Activated naive CD8-positive, alpha-beta T cell treated with anti-CD3 and anti-CD28 coated beads, Interleukin-2, amount 50 U/mL, for 16 hours (primary cell): ENCODE data around the gene POLR2J2.
"Not testable (repeated sequence)": the region's sequence is repeated elsewhere in the genome, so short reads cannot be mapped to it uniquely, and the experiment has no call there.

Experiments
- DNase-seq: peaks from one replicate; pipeline ENCODE4 v3.0.0-alpha.2; 2020; ENCODE audit warnings: low read depth, low spot score

POLR2J2 gene

DNA sequence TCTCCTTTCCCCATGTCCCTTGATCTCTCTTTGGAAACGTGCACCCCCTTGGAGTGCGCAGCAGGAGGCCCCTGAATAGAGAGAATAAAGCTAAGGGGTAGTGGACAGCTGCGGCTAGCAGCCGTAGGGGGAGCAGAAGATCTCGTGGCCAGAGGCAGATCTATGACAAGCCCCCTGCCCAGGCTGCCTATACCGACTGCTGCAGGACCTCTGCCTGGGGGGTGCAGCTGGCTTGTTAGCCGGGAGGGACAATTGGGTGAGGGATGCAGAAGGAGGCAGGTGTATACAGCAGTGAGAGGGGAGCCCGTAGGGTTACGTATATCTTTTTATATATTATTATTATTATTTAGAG is 469 bp upstream of the POLR2J2 start:
- not testable (repeated sequence) for DNase-seq

DNA sequence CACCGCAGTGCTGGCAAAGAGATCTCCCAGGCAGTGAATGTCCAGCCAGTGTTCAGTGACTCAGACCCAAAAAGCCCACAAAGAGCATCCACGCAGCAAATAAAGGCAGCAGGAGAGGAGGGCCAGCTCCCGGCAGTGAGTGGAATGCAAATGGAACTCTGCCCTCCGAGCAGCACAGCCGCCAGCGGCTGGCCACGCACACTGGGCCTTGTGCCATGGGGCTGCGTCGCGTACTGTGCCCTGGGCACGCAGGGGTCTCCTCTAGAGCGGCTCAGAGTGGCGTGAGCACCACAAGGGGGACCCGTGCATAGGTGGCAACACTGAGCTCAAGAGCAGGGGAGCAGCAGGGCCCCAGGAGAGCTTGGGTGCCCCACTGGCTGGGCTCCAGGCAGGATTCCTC is 3.9 kb downstream of the POLR2J2 start:
- not testable (repeated sequence) for DNase-seq

DNA sequence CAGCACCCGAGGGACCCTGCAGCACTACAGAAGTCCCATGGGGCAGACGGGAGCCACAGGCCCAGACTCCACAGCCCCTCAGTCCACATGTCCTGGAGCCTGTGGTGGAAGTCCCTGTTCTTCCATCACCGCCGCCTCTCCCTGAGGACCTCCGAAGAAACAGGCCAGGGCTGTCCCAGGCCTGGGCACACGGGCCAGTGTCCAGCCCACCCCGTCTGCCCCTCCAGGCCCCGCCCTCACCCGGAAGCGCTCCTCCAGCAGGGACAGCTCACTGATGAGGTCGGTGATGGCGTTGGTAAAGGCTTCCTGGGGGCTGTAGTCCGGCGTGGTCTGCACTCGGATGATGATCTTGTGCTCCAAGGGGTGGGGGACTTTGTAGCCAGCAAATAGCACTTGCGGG is 4.6 kb downstream of the POLR2J2 start:
- DNase-seq = not testable (repeated sequence)

DNA sequence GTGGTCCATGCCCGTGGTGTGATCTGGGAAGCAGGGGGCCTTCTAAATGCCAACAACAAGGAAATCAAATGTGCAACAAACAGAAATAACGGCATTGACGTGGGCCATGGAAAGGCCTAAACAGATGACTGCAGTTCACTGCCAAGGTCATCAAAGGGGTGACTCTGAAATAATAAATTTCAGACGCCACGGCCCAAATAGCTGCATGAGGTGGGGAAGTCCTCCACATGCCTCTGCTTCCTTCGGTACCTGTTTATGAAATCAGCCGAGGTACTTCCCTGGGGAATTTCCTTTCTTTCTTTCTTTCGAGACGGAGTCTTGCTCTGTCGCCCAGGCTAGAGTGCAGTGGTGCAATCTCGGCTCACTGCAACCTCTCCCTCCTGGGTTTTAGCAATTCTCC is 6.7 kb downstream of the POLR2J2 start:
- DNase-seq = not testable (repeated sequence)

DNA sequence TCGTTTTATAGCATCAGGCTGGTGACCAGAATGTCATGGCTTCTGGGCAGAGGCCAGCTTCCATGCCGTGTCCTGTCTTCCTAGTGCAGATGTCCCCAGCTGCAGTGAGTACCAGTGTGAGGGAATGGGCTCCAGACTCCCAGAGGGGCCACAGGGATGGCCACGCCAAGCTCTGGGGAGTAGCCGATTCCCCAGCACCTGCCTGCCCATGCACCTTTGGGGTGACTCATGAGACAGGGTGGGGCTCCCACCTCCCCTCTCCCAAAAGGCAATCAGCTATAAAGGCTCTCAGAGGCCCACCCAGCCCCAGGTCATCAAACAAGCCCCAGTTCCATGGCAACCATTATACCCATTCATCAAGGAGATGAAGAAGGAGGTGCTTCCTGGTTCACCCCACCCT is 21.5 kb downstream of the POLR2J2 start, which contains the start of gene SPDYE2B:
Gene SPDYE2B, plus strand, starts transcription at position 396 of the 400 bp plus-strand sequence. CDS start 2,030 bp downstream, outside the sequence.
- DNase-seq = not testable (repeated sequence)

DNA sequence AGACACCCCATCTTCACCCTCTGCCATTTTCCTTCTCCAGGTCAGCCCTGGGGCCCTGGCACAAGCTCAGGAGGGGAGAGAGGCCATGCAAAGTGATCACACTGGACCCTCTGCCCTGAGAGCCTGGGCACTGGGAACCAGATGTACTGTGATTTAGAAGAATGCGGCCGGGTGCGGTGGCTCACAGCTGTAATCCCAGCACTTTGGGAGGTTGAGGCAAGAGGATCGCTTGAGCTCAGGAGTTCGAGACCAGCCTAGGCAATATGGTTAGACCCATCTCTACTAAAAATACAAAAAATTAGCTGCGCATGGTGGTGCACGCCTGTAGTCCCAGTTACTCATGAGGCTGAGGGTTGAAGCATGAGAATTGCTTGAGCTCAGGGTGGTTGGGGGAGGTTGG is 23.6 kb downstream of the POLR2J2 start:
- not testable (repeated sequence) for DNase-seq

DNA sequence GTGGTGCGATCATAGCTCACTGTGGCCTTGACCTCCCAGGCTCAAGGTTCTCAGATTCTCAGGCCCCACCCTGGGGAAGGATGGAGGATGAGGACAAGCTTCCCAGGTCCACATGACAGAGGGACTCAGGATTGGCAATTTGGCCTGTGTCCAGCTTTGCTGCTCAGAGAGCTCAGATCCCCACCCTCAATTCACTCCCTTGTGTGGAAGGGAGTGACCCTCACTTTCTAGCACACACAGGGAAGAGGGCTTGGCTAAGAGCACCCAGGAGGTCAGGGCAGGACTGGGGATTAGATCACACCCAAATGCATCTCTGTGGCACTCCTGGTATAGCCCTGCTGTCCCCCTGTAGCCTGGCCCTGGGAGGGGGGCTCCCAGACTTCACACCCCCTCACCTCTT is 28.1 kb downstream of the POLR2J2 start:
- DNase-seq = not testable (repeated sequence)

DNA sequence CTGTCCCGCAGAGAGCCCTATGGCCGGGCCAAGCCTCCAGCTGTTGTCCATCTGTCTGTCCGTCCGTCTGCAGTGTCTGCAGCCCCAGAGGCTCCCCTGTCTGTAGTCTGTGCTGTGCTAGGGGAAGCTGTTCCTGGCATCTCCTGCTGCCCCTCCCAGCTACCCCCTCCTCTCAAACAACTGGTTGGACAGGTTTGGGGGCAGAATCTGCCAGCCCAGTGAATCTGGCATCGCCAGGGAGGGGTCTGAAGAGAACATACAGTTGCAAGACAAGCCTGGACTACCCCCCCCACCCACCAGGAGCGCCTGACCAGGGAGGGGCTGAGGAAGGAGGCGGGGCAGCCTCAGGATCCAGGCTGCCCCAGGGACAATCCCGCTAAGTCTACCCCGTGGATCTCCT is 28.8 kb downstream of the POLR2J2 start, which contains the start of gene UPK3BL1:
Gene UPK3BL1, minus strand, starts transcription at position 101 of the 400 bp plus-strand sequence. Its CDS starts 50 bp downstream, at position 51.
- DNase-seq = not testable (repeated sequence)

DNA sequence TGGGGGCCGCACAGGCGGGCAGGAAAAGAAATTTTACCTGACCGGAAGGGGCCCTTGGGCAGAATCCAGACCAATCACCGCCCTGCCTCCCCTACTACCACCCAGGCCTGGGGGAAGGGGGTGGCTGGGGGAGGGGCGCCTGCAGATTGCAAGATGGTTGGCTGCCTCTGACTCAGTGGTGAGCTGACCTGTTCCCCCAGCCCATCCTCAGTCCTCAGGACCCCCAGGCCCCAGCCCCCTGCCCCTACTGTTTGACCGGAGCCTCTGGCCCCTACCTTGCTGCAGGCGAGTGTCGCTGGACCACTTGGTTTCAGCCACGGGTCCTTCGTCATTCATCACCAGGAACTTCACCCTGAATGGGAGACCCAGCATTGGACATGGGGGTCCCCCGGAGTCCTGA is 32.6 kb downstream of the POLR2J2 start:
- DNase-seq = not testable (repeated sequence)

DNA sequence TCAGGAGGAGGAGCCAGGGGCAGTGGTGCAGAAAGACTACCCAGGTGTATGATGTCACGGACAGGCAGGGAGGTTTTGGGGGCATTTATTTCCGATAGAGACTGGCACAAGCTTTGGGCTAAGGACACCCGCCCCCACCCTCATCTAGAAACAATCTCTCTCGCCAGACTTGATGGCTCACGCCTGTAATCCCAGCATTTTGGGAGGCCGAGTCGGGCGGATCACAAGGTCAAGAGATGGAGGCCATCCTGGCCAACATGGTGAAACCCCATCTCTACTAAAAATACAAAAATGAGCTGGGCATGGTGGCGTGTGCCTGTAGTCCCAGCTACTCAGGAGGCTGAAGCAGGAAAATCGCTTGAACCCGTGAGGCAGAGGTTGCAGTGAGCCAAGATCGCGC is 34.5 kb downstream of the POLR2J2 start:
- DNase-seq = not testable (repeated sequence)

DNA sequence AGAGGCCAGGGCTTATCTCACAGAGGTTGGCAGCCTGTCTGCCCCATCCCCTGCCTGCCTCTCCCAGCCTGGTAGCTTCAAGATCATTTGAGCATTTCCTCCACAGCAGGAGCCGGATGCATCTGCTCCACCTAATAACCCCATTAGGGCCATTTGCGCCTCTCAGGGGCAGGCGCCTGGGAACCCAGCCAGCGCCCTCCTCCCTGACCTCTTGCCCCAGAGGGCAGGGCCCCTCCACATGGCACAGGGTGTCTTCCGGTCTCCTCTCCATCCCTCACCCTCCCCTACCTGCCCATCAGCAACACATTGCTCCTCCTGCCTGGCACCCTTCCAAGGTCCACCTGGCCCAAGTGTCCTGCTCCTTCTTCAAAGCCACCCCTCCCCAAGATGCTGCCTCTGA is 36.1 kb downstream of the POLR2J2 start:
- DNase-seq = not testable (repeated sequence)

DNA sequence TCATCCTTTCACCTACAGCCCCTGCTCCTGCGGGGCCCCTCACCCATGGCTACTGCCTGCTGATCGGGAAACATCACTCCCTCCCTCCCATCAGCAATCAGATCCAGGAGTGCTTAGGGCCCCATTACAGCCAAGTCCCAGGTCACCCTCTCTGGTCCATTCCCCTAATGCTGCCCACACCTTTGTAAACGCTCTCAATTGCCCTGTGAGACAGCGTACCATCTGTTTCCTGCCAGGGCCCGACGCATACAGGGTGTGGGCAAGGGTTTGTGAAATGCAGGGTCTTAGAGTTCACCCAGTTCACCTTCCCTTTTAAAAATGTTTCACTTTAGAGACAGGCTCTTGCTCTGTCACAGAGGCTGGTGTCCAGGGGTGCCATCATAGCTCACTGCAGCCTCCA is 37.2 kb downstream of the POLR2J2 start:
- not testable (repeated sequence) for DNase-seq

DNA sequence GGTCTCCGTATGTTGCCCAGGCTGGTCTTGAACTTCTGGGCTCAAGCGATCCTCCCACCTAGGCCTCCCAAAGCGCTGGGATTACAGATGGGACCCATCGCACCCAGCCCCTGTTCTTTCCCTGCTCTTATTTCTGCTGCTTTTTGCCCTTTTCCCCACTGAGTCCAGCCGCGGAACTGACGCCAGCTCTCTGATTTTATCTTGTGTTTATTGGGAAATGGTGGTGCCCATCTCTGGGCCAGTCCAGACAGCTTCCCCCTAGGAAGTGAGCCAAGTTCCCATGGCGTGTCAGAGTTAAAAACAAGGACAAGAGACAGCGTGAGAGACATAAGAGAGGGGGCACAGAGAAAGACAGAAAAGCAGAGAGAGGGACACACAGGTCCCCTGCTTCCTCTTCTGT is 40.8 kb downstream of the POLR2J2 start:
- not testable (repeated sequence) for DNase-seq

DNA sequence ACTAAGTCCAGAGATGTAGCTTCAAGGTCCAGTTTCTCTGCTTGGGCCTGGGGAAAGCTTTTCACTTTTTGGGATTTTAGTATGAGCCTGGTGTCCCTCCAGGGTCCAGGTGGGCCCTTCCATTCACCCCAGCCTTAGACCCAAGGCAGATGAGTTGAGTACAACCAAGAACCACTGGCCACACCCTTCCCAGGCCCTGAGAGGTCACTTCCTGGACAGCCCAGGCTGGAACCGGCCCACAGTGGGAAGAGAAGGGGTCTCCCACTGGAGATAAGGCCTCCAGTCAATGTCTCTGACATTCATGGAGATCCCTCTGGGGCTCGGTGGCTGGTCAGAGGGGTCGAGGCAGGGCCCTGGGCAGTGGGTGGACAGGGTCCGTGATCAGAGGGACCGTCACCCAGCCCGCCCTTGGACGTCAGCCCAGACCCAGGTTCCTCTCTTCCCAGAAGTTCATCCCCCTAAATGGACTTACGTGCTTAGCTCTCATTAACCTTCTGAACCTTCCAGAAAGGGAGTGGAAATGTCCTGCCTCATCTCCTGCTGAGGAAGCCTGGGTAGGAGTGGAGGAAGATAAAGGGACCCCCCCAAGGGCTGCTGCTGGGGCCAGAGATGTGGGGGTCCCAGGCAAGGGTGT is 44.1 kb downstream of the POLR2J2 start:
- not testable (repeated sequence) for DNase-seq

DNA sequence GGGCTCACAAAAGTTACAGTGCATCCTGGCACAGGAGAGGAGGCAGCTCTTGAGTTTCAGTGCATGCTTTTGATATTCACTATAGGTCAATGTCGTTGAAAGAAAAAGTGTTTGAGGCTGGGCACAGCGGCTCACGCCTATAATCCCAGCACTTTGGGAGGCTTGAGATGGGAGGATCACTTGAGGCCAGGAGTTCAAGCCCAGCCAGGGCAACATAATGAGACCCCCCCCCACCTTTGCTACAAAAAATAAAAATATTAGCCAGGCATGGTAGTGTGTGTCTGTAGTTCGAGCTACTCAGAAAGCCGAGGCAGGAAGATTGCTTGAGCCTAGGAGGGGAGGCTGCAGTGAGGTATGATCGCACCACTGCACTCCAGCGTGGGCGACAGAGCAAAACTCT is 53.3 kb downstream of the POLR2J2 start:
- not testable (repeated sequence) for DNase-seq

DNA sequence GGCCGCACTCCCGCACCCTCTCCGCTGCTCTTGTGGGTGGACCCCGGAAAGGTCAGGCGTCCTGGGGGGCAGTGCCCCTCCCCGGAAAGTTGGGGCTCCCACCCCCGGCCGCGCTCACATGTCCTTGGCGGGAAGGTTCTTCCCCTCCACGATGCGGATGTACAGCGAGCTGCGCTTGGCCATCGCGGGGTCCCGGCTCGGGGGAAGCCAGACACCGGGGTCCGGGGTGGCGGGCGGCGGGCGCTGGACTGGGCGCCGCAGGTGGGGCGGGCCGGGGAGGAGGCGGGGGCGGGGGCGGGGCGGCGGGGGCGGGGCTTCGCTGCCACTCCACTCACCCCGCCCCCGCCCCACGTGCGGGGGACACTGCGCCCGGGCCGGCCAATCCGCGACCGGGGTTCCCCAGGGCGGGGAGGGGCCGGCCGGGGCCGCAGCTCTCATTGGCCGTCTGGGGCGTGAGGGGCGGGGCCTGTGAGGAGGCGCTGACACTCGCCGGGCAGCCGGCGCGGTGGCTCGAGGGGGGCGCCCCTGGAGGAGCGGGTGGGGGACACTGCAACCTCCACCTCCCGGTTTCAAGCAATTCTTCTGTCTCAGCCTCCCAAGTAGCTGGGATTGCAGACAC is 54.8 kb downstream of the POLR2J2 start, which contains the start of gene RASA4:
Gene RASA4, minus strand, starts transcription at position 250 of the 619 bp plus-strand sequence. Its CDS starts 67 bp downstream, at position 183.
- DNase-seq = not testable (repeated sequence)
